HEK293 (cell line): ENCODE data around the gene COPG1.

Experiments
- CTCF ChIP-seq: fragments of 450-650 bp; formaldehyde crosslinking; IDR thresholded peaks from 2 replicates; pipeline ENCODE4 v1.5.1; 2016; ENCODE audit warnings: missing biosample characterization, missing genetic modification characterization
- GLIS1 ChIP-seq: fragments of 450-650 bp; formaldehyde crosslinking; IDR thresholded peaks from 2 replicates; pipeline ENCODE4 v1.5.1; 2016; ENCODE audit warnings: missing biosample characterization, missing genetic modification characterization
- PBX3 ChIP-seq: sonication (generic); formaldehyde crosslinking; IDR thresholded peaks from 2 replicates; pipeline ENCODE4 v1.8.1; 2022; ENCODE audit warnings: mild to moderate bottlenecking, moderate library complexity, missing genetic modification reagents
- ZNF174 ChIP-seq: fragments of 450-650 bp; formaldehyde crosslinking; IDR thresholded peaks from 2 replicates; pipeline ENCODE4 v1.5.0; 2017; ENCODE audit warnings: missing biosample characterization, mild to moderate bottlenecking, missing genetic modification characterization
- ZNF776 ChIP-seq: fragments of 450-650 bp; formaldehyde crosslinking; IDR thresholded peaks from 2 replicates; pipeline ENCODE4 v1.5.0; 2017; ENCODE audit warnings: missing biosample characterization, missing genetic modification characterization, borderline replicate concordance
- TF ChIP-seq, protein P1 (sequence below): fragments of 450-650 bp; formaldehyde crosslinking; IDR thresholded peaks from 2 replicates; pipeline ENCODE4 v1.5.1; 2016; ENCODE audit warnings: missing biosample characterization, missing genetic modification characterization, borderline replicate concordance
- TF ChIP-seq, protein P2 (sequence below): fragments of 450-650 bp; formaldehyde crosslinking; IDR thresholded peaks from 2 replicates; pipeline ENCODE4 v1.5.1; 2016; ENCODE audit warnings: missing biosample characterization, missing genetic modification characterization

- TF ChIP-seq PBX3 (CRISPR knock-in tag): no peak
- TF ChIP-seq, protein P1, sequence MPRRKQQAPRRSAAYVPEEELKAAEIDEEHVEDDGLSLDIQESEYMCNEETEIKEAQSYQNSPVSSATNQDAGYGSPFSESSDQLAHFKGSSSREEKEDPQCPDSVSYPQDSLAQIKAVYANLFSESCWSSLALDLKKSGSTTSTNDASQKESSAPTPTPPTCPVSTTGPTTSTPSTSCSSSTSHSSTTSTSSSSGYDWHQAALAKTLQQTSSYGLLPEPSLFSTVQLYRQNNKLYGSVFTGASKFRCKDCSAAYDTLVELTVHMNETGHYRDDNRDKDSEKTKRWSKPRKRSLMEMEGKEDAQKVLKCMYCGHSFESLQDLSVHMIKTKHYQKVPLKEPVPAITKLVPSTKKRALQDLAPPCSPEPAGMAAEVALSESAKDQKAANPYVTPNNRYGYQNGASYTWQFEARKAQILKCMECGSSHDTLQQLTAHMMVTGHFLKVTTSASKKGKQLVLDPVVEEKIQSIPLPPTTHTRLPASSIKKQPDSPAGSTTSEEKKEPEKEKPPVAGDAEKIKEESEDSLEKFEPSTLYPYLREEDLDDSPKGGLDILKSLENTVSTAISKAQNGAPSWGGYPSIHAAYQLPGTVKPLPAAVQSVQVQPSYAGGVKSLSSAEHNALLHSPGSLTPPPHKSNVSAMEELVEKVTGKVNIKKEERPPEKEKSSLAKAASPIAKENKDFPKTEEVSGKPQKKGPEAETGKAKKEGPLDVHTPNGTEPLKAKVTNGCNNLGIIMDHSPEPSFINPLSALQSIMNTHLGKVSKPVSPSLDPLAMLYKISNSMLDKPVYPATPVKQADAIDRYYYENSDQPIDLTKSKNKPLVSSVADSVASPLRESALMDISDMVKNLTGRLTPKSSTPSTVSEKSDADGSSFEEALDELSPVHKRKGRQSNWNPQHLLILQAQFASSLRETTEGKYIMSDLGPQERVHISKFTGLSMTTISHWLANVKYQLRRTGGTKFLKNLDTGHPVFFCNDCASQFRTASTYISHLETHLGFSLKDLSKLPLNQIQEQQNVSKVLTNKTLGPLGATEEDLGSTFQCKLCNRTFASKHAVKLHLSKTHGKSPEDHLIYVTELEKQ (tag by site-specific recombination): no peak
- TF ChIP-seq CTCF (tag by site-specific recombination): no peak
- TF ChIP-seq, protein P2, sequence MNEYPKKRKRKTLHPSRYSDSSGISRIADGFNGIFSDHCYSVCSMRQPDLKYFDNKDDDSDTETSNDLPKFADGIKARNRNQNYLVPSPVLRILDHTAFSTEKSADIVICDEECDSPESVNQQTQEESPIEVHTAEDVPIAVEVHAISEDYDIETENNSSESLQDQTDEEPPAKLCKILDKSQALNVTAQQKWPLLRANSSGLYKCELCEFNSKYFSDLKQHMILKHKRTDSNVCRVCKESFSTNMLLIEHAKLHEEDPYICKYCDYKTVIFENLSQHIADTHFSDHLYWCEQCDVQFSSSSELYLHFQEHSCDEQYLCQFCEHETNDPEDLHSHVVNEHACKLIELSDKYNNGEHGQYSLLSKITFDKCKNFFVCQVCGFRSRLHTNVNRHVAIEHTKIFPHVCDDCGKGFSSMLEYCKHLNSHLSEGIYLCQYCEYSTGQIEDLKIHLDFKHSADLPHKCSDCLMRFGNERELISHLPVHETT (tag by site-specific recombination): no peak
- no peak for TF ChIP-seq ZNF174
- TF ChIP-seq GLIS1: no peak
- TF ChIP-seq ZNF776 (tag by site-specific recombination): no peak
These were observed 23.0 kb upstream of the COPG1 start for GRCh38 chr3:129226374-129226773.
